Activated CD4-positive, alpha-beta T cell treated with anti-CD3 and anti-CD28 coated beads, Interleukin-10, Interleukin-2, amounts not matched to agents 100 ng/mL and 50 ng/mL, durations not matched to agents 16 hours and 8 hours (primary cell): ENCODE data around the gene C18orf63.

Experiments used
- DNase-seq: peaks from one replicate; pipeline ENCODE4 v3.0.0-alpha.2; 2020

C18orf63 gene

DNA sequence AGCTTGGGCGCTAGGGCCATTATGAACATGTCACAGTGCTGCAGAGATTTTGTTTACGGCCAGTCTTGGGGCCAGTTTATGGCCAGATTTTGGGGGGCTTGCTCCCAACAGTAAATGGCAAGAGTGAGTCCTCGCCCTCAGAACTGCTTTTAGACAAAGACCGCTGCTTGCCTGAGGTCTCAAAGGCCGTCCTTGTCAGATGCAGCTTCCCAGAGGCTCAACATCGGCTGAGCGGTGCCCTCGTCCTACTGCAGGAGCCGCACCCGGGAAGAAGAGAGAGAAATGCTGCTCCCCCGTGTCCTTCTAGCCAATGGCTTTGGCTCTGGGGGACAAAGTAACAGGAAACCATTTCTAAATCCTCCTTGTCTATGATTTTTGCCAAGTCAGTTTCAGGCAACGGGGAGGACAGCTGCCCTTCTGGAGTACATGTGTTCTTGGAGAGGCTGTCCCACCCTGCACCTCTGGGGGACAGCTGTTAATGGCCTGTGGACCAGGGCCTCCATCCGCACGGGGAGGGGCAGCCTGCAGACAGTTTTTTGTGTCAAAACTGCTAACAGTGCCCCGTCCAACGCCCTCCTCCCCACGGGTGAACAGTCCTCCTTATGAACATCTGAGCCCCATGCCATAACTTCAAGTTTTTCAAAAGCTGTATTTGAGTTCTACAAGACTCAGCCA is 66.1 kb downstream of the C18orf63 start:
- no peak for DNase-seq

DNA sequence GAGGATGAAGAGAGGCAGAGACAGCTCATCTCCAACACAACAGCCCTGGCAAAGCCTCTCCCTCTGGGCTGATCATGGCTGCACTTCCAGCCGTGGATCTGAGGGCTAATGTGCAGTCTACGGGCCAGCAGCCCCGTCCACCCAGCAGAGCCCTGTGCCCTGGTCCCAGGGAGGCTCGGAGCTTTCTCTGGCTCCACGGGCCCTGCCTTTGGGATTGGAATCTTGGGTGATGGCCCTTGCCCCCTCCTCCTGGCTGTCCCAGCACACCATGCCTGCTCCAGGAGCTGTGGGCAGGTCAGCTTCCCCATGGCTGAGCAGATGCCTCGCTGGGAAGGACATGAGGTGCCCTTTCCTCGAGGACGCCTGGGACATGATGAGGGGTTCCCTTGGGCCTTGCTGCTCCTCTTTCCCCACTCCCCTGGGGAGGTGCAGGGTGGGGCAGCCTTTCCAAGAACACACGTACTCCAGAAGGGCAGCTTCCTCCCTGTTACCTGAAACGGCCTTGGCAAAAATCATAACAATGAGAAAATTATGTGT is 66.9 kb downstream of the C18orf63 start:
- no peak for DNase-seq

DNA sequence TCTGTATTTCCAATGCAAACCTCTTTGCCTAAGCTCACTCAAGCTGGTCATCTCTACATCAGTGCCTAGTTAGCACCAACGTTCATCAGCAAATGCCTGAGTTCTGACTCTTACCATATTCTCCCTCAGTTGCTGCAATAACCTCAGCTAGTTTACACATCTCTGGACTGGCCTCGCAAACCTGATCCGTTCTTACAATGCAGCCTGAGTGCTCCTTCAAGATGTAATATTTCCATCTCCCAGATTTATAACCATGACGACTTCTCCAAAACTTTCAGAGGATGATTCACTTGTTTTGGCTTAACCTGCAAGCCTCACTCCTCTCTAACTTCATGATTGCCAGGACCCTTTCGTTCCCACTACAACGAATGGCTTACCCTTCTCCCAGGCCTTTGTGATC is 71.7 kb downstream of the C18orf63 start:
- no peak for DNase-seq

DNA sequence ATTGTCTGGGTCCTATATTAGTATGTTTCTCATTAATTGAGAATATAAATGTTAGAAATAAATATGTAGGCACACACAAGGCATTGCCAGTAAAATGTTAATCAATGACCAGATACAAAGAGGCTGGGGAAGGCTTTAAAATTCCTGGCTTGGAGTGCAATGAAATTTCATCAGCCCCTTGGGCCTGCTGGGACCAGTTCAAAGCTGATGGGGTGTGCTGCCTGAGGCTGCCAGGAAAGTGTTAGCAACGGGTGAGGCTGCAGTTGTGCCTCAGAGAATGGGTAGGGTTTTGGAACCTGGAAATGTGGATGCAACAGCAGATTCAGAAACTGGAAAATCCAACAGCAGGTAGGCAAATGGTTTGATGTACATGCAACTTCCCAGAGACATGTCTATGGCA is 72.6 kb downstream of the C18orf63 start:
- DNase-seq: no peak

DNA sequence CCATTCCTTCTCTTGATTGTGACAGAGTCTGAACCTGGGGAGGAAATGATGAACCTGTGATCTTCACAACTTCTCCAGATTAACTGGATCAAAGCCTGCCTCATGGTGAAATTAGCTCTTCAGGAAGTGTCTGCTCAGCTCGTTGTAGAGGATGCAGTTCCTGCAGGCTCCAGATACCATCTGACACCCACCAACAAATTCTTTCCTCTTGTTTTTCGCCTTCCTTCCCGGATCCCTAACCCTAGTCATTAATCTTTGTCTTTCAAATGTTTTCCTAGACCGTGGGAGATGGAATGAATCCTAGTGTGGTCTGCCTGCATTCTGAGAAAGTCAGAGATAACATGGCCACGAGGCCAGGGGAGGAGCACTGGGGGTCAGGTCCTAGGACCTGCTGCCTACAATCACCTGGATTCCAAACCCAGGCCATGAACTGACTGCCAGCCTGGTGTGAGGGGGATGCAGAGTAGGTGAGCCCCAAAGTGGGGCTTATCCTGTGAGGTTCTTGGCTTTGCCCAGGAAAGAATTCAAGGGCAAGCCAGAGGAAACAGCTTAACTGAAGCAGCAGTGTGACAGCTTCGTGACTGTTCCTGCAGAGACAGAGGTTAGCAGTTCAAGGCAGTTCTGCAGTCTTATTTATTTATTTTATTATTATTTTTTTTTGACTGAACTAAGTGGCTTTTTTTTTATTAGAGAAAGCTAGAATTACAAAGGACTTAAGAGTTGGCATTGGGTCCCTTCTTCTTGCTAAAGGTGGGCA is 73.7 kb downstream of the C18orf63 start:
- no peak for DNase-seq

DNA sequence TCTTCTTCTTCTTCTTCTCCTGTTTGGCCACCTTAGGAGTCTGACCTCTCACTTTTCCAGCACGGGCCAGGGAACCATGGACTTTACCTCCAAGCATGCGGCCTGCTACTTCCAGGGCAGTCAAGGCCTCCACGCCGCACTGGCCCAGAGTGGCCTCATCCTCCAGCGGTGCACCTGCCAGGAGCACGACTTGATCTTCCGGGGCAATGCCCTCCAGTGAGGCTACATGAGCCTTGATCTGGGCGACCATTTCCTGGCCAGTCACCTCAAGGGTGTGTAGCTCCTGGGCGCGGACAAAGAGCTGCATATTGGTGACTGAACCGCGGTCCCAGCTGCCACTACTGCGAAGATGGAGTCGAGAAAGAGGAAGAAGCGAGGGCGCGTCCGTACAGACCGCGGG is 74.4 kb downstream of the C18orf63 start:
- DNase-seq: no peak

DNA sequence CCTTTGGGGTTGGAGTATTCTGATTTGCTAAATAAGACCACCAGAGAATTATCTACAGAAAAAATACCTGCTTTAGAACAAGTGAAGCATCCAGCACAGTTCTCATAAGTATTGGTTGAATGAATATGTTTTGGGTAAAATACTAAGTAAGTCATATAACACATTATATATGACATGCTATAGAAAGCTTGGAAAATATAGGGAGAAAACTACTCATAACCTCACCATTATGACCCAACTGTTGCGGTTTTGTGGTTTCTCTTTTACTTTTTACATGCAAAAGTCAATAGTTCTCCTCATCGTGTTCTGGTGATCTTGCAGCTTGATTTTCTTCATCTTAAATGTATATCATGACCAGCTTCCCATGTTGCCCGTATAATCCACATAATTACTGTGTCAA is 75.3 kb downstream of the C18orf63 start:
- peak; percentile 45 for DNase-seq

DNA sequence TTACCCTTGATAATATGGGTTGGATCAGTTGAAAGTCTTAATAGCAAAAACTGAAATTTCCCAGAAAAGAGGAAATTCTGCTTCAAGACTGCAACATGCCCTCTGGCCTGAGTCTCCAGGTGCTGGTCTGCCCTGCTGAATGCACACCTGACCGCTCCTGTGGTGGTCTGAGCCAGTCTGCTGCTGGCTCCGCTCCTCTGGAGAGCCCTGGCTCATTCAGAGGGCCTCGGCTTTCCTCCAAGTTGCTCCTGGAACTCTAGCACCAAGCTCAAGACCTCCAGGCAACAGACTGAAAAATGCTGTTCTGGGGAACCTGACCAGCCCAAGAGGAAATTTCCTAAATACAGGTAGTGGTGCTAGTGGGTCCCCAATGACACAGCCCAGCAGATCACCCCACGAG is 76.7 kb downstream of the C18orf63 start:
- DNase-seq: no peak

DNA sequence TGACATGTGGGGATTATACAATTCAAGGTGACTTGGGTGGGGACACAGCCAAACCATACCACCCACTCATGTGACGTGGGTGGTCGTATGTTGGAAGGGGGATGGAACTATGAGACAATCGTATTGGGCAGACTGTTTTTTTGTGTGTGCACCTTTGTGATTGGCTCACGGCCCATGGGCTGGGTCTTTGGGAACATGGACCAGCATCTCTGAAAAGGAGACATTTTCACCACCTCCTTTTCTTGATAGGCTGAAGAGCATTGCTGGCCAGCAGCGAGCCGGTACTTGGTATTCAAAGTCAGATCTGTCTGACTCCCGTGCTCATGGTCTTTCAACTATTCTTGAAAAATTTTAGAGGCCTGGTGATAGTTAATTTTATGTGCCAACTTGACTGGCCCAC is 79.4 kb downstream of the C18orf63 start:
- DNase-seq: no peak

DNA sequence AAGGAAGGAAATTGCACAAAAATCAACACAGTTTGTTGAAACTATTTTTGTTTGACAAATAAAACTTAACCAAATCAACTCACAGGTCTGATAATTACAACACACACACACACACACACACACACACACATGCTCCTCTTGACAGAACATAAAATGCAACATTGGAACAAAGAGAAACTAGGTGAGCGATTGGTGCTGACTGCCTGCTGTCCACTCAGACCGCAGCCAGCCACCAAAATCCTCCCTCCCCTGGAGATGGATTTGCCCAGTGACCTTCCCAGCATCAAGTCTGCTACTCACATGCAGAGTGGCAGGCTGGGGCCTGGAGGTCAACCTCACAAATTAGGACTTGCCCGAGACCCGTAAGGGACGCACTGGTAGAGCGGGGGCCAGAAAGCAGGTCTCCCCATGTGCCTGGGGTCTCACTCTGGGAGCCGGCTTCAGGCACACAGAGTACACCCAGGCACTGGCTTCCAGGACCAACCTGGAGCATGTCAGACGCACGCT is 80.1 kb downstream of the C18orf63 start:
- no peak for DNase-seq

DNA sequence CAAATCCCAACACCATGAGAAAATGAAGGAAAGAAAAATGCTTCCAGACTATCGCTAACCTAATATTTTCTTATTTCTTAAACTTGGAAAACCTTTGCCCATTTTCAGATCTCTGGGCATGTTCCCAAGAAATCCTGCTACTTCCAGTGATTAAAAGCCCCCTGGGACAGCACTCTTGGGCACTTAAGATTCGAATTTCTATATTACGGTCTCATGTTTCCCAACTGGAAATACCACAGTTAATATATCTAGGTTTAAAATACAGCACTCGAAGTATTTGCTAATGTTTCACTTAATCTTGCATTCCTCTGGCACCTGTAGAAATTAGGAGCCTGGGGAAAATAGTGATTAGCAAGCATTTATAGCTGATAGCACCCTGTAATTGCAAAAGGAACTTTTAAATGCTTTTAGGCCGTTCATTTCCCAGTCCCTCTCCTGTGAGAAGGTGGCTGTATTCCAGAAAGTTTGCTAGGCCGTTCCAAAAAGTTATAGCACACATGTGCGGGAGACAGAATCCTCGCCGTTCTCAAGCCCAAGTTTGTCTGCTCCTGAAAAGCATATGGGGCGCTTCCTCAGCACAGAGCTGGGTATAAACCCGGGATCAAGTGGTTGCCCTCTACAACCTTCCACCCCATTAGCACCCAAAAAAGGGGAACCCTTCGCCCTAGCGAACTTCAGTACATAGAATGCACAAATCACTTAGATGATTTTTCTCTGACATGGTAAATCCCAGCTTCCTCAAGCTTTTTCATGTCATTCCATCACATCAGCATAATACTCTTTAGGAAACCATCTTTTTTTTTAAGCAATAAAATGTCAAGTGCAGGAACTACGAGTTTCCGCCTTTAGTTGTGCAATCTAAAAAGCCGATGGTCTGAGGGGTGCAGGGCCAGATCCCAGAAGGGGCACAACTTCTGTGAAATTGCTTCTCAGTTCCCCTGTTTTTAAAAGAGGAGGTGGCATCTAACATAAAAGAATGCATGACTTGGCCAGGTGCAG is 80.8 kb downstream of the C18orf63 start:
- no peak for DNase-seq

DNA sequence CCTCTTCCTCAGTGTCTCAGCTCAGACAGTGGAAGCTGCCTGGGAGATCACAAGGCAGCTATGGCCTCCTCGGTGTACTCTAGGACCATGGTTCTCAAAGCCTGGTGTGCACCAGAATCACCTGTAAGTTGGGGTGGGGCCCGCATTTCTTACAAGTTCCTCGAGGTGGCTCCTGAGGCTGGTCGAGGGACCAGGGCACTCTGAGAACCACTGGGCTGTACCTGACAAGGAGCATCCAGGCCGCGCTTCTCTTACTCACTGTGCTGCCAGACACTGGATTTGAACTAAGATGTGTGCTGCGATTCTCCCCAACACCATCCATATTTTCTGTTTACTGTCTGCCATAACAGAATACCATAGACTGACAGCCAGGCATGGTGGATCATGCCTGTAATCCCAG is 81.9 kb downstream of the C18orf63 start:
- DNase-seq: no peak

DNA sequence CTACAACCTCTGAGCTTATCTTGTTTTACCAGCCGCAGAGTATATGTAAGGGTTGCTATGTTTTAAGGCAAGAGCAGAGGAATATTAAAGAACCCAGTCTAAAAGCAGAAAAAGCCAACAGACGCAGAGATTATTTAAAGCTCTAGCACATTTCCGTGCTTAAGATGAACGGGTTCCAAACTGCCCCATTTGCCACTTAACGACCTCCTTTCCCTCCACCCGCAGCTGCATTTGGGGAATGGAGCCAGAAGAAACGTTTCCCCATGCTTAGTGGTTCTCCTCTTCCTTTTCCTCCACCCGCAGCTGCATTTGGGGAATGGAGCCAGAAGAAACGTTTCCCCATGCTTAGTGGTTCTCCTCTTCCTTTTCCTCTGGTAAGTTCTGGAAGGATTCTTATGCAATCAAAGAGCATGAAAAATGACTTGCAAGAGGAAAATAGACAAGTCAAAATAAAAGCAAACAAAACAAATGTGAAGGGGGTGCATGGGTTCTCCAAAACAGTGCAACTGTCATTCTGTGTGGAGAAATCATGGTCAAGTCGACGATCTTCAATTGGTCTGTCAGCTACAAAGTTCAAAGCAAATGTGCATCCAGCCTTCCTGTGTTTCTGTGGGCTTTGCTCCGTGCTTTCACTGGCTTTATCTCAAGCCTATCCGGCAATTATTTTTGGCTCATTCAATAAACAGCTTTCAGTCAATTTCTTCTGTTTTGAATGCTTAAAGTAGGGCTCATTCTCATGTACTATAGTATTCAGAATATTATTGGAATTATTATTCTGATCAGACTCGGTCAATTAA is 83.7 kb downstream of the C18orf63 start:
- DNase-seq: no peak

DNA sequence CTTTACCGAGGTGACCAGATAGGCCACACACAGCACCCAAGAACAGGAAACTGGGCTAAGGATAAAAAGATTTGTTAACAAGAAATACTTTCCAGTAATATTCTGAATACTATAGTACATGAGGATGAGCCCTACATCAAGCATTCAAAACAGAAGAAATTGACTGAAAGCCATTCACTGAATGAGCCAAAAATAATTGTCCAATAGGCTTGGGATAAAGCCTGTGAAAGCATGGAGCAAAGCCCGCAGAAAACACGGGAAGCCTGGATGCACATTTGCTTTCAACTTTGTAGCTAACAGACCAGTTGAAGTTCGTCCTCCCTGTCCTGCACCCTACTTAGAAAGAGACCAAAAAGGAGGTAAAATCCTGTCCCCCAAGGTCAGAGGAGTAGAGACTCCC is 85.2 kb downstream of the C18orf63 start:
- no peak for DNase-seq

DNA sequence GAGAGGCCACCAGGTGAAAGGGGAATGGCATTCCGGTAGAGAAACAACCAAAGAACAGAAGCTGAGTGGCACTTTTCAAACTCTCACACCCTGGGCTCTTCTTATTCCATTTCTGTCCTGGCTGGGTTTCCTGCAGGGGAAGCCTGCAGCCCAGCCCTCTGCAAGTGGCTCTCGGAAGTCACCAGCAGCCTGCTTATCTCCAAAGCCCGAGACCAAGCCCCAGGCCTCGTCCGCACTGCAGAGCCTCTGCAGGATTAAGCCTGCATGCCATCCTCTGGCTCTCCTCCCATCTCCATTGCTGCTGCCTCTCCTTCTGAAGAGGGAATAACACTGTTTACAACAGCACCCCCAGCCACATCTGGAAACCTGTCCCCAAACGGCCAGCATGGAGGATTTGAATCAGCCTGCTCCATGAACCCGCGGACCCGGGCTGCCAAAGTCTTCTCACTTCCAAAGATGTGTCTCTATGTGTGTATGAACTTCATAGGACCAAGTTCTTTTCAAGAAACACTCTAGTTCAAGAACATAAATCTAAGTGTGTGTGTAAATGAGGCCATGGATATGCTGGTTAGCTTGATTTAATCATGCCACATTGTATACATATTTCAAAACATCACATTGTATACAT is 87.3 kb downstream of the C18orf63 start:
- no peak for DNase-seq

DNA sequence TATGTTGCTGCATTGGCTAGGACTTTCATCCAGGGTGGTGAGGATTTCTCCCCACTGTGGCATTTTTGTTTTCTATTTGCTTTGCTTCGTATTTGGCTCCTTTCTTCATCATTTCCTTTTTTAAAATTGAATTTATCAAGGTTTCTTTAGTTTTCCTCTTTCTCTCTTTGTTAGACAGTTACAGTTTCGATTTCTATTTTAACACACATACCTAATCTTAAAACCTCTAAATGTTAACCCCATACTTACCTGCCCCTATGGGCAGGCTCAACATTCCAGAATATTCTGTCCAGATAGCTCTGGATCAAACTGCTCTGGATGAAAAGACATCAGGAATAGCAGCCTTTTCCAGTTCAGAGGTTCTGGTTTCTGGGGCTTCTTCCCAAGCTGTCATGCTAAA is 92.2 kb downstream of the C18orf63 start:
- no peak for DNase-seq
